ENCODE measurements around the gene COL6A3.

COL6A3 gene, protein sequence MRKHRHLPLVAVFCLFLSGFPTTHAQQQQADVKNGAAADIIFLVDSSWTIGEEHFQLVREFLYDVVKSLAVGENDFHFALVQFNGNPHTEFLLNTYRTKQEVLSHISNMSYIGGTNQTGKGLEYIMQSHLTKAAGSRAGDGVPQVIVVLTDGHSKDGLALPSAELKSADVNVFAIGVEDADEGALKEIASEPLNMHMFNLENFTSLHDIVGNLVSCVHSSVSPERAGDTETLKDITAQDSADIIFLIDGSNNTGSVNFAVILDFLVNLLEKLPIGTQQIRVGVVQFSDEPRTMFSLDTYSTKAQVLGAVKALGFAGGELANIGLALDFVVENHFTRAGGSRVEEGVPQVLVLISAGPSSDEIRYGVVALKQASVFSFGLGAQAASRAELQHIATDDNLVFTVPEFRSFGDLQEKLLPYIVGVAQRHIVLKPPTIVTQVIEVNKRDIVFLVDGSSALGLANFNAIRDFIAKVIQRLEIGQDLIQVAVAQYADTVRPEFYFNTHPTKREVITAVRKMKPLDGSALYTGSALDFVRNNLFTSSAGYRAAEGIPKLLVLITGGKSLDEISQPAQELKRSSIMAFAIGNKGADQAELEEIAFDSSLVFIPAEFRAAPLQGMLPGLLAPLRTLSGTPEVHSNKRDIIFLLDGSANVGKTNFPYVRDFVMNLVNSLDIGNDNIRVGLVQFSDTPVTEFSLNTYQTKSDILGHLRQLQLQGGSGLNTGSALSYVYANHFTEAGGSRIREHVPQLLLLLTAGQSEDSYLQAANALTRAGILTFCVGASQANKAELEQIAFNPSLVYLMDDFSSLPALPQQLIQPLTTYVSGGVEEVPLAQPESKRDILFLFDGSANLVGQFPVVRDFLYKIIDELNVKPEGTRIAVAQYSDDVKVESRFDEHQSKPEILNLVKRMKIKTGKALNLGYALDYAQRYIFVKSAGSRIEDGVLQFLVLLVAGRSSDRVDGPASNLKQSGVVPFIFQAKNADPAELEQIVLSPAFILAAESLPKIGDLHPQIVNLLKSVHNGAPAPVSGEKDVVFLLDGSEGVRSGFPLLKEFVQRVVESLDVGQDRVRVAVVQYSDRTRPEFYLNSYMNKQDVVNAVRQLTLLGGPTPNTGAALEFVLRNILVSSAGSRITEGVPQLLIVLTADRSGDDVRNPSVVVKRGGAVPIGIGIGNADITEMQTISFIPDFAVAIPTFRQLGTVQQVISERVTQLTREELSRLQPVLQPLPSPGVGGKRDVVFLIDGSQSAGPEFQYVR (N-terminal part only)

DNA sequence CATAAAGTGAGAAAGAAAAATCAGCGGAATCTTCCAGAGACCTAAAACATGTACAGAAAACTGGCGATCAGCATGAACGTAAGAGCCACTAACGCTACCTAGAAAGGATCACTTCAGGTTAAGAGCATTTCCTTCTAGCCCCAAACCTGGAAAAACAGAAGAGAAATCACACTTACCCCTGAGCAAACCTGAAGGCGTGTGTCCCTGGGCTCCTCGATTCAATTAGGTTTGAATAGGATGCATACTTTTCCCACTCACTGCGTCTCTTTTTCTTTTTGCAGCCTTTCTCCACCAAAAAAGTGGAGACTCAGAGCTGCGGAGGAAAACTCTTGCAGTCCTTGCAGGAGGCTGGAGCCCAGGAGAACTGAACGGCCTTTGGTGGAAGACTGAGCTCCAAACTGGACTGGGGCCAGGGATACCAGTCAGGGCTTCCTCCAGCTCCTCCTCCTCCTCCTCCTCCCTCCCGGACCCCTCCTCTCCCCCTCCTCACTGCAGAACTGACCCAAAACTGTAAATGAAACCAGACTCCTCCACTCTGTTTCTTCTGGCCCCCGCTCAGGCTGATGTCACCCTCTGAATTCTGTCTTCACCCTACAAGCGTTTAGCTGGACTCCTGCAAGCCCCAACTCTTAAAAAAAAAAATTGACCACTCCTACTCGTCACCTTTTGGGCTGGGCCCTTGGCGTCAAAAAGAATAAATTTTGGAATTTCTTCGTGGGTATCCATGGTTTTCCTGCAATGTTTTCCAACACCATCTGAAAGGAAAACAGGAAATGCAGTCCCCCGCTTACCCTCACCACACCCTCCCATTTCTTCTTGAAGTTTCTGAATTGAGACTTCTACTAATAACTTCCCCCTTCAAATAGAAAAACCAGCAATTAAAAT is at the start of gene COL6A3:
COL6A3 (minus strand) TSS at position 388 of the 885 bp plus-strand sequence. CDS start 17,347 bp downstream, outside the sequence.
- no peak for DNase-seq

DNA sequence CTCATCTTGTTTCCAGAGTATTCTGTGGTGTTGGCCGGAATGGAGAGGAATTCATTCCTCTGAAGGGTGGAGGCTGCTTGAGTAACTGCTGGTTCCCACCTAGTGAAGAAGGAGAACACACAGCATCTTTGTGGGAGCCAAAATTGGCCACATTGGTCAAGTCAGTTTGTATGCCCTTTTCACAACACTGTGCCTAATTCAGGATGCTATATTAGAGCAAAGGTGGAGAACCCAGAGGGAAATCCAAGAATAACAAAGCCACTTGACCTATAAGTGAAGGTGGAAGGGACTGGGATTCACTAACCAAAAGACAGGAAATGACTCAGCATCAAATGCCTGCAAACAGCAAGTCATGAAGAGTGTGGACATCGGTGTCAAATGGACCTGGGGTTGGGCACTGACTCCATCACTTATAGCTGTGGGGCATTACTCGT is 45.8 kb upstream of the COL6A3 start:
- DNase-seq: no peak

DNA sequence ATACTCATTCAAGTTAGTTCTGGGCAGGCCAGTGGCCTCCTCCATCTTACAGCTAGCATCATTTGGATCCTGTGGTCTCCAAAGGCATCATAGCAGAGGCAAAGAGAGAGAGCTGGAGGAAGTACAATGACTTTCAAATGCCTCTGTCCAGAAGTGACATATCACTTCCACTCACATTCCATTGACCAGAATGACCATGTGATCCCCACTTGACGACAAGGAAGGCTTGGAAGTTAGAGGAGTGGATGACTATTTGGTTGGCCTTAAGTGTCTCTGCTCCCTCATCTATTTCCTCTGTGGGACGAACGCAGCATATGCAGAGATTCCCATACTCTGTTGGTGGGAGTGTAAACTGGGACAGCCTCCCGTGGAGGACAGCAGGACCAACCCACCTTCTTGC is 45.3 kb upstream of the COL6A3 start:
- DNase-seq: no peak

DNA sequence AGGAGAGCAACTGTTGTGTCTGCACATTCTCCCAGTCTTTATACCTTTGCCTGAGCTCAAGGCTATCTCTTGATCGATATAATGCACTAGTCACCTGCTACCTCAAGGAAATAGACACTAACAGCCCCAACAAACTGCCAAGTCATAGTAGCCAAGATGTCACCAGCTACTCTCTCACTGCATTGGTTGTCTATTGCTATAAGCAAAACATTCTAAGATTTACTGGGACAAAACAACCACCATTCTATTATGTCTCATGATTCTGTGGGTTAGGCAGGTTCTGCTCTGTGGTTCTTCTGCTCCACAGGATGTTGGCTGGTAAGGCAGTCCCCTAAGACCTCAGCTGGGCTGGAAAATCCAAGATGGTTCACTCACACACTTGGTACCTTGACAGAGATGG is 44.6 kb upstream of the COL6A3 start:
- no peak for DNase-seq

DNA sequence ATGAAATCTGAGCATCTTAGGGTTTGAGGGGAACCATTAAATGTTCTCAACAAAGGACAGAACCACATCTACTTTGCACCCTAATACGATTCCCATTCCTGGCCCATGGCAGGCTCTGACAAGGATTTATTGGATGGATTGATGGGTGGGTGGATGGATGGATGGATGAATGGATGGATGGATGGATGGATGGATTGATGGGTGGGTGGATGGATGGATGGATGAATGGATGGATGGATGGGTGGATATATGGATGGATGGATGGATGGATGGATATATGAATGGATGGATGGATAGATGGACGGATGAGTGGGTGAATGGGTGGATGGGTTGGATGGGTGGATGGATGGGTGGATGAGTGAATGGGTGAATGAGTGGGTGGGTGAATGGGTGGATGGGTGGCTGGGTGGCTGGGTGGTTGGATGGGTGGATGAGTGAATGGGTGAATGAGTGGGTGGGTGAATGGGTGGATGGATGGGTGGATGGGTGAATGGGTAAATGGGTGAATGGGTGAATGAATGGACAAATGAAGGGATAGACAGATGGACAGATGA is 43.5 kb upstream of the COL6A3 start:
- DNase-seq: no peak

DNA sequence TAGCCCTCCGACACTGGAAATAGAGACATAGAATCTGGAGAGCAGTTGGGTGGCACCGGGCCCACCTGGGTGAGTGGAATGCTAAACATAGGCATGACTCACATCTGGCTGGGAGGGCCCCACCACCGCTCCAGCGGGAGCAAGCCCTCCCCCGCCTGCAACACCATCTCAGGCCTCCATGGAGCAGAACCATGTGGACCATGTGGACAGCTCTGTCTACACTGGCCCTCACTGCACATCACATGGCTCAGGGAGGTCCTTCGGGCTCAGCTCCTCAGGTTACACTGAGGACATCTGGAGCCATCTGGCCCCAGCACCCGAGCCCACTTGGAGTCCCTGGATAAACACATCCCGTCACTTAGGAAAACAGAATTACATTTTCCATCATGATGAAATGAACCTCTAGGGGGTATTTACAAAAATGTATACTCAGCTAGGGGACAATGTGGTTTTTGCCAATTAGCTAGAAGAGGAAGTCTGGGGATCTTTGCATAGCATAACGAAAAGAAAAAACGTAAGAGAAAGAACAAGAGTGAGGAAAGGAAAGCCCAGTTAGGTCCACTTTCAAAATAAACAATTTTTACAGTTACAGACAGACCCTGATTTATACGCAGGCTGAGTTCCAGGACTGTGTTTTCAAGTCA is 42.4 kb upstream of the COL6A3 start:
- DNase-seq: no peak

DNA sequence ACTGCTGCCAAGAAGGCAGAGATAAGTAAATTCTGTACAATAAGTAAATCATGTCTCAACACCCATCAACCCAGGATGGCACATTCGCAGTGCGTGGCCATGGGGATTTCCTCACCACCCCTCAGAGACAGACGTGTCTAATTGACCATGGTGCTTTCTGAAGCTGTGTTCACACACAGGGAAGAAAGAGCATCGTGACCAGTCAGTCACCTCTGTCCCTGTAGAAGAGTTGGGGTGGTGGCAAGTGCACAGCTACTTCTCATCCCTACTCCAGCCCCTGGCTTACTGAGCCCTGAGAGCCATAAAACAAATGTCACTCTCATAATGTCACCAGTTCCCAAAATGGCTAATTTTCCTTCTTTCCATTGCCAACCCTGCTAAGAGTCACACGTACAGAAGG is 41.8 kb upstream of the COL6A3 start:
- no peak for DNase-seq

DNA sequence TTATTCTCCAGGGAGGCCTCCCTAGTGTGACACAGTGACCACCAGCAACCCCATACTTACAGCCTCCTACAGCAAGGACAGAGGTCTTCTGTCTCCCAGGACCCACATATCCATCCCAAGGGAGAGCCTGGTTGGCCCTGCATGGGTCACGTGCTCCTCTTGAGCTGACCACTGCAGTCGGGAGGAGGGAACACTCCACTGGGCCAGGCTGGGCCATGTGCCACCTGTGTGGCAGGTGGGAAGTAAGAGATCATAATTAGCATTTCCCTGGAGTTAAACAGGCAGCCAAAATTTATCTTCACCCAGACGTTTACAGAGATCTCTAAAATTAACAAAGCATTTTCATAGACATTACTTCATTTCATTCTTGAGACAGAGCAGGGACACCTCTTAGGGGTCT is 39.7 kb upstream of the COL6A3 start:
- no peak for DNase-seq

DNA sequence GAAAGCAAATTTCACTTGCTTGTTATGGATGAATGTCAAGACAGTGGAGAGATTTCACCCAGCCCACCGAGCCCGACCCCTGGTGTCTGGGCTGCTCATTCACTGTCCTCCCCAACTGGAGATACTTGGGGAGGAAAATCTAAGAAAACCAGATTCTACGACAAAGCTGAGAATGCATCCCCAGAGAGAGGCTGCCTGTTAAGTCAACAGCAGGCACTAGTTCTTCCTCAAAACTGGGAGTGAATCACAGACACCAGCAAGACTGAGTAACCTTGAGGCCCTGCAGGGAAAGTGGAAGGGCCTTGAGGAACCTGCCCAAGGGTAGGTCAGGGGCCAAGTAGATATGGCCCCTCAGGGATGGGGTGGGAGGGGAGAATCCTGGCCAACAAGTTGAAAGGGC is 38.9 kb upstream of the COL6A3 start:
- DNase-seq: no peak

DNA sequence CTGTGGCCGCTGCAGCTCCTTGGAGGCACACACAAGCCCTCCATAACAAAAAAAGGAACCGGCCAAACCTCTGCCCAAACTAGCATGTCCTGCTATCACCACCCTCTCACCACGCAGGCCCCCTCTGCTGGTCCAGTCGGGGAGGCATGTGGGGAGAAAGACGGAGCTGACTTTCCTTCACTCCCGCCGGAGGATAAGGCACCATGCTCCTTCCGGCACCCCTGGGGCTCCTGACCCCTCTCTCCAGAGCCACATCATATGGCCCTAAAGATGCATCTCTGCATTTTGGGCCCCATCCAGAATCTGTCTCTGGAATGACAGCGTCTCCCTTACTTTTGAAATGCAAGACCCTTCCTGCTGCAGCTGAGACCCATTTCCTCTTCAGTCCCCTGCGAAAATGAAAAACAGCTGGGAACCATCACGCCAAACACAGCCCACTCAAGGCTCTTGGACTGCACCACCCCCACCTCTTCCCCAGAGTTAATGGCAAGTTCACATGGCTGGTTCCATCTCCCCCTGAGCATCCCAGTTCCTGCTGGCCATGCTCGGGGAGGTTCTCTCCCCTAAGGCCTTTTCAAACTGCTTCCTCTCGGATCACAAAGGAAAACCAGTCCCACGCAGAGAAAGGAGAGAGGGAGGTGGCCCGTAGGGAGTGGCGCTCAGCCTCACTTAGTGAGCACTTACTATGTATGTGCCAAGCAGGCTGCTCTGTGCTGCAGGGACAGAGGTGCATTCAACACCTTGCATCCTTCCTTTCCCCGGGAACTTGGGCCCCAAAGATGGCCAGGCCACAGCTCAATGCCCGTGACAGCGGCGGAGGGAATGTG is 37.9 kb upstream of the COL6A3 start:
- no peak for DNase-seq

DNA sequence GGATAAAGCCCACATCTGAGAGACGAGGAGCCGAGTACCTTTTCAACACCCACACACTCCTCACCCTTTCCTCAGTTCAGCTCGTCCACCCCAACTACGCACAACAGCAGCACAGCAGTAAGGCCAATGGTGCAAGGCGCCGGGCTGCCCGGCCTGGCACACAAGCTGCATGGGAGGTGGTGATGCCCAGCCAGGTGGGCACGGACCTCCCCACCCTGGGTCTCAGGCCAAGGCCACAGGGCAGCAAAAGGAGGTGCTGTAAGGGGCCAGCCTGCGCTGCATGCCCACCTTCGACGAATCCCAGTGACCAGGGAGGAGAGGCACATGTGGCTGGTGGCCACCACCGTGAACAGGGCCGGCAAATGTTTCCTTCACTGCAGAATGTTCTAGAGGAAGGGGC is 36.6 kb upstream of the COL6A3 start:
- no peak for DNase-seq

DNA sequence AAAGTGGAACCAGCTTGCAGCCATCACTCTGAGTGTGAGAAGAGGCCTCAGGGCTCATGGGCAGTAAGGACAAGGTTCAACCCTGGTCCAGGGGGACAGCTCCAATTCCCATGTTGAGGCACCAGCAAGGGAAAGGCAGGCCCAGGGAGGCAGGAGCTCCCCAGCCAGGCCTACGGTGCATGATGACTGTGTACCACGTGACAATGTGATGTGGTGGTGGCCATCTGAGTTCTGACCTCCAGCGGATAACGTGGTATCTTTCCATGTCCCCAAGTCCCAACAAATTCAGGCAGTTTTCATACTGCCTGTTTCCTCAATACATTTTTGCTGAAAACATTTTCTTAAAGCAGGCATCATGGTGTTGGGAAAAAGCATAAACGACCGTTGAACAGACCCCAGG is 36.1 kb upstream of the COL6A3 start:
- DNase-seq: no peak

DNA sequence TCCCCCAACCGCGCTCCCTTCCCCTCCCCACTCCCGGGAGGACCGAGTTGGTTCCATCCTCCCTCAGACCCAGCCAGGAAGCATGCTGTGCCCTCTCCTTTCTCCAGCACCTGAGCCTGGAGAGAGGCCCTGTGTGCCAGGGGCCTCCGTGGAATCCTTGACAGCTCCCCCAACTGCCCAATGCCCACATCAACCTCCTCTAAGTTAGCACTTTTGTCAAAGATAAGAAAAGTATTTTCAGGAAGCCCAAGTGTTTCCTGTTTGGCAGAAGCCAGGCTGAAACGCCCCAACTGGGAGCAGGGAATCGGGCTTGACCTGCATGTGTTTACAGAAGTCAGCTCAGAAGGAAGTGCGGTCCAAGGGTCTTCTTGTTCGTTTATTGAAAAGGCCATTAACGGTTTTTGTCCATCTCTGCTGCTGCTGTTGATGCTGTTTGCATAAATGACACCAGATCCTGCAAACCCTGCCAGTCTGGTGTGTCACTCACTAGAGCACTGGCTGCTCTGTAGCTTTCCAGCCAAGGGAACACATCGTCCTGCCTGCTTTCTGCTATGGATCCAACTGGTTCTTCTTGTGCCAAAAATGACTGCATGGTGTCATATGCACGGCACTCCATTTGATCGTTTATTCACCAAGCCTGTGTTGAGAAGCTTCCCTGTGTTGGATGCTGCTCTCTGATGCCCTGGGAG is 35.4 kb upstream of the COL6A3 start:
- DNase-seq: no peak

DNA sequence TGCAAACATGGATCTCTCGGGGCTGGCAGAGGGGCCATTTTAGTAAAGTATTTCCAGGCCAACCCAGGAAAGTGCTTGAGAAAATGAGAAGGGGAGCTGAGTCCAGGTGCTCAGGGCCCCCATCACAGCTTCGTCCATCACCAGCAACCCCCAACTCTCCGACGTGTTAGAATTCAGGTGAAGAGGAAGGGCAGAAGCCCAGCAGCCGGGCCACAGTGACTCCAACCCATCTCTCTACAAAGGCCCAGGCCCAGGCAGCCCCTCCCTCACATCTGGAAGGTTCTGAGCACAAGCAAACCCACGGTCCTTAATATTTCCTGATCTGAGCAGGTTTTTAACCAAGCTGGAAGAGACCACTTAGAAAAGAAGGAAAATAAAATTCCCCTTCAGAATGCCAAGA is 34.7 kb upstream of the COL6A3 start:
- DNase-seq: no peak

DNA sequence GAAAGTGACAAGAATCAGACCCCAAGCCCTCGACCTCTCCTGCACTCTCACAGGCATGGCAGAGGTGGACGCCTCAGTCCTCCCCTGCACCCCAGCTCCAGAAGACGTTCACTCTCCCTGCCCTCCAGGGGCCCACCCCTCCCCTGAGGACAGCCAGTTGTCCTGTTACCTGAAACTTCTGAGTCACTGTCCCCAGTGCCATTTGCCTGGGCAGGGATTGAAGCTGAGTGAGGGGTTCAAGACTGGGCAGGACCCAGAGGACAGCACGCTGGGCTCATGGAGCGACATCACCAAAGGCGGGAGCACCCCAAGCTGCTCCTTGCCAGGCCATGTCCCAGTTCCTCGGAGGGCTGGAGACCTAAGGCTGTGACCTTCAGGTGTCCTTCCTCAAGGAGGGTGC is 34.2 kb upstream of the COL6A3 start:
- DNase-seq: no peak

DNA sequence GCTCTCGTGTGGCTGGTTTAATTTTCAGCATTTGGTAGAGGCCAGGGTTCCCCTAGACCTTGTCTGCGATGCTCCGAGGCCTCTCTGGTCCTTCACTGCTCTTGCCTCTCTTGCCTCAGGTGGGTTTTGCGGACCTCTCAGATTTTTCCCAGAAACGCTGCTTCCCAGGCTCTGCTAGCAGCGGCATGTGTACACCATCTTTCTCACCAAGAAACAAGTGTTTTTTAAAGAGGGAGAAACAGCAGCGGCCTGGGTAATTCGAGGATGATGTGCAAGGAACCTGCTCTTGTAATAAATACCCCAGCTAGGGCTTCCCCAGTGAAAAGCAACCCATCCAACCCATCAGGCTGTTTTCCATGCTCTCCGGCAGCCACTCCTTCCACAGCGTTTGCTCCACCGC is 33.5 kb upstream of the COL6A3 start:
- DNase-seq: no peak

DNA sequence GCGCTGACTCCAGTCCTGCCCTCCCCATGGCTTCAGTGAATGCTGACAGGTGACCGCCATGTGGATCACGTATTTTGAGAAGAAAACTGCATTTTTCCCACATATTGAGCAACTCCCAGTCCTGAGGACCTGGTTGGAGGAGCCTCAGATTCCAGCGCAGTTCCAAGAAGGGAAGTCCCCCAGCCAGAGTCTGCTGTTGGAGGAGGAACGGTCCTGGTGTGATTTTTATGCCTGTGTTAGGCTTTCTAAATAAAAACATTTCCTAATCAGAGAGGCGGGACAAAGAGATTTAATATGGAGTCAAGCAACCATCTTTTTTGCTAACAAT is 32.3 kb upstream of the COL6A3 start:
- DNase-seq: no peak

DNA sequence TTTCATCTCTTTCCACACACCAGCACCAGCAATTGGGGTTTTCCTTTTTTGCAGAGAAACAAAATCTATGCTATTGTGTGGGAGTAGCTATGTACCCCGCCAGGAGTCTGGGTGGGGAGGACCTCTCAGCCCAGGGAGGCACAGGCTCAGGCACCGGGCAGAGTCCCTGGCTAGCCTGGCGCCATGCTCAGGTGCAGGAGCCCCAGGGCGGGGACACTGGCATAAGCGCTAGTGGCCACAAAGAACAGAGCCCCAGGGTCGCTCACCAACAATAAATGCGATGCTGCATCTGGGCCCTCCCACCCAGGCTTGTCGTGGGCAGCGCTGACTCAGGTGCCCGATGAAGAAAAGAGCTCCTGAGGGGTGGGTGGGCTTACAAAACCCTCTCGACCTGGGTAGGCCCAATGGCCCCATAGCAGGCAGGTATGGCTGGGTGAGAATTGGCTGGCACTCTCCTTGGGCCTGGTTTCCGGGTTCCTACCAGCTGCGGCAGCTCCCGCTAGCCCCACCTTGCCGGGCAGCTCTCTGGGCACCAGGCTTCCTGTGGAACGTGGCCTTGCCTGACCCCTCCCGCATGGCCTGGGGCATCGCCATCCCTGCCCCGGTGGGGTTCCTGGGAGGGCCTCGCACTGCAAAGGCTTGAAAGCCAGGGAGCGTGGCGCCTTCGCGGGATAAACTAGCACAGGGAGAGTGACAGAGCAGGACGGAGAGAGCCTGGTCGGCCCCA is 31.8 kb upstream of the COL6A3 start:
- no peak for DNase-seq

DNA sequence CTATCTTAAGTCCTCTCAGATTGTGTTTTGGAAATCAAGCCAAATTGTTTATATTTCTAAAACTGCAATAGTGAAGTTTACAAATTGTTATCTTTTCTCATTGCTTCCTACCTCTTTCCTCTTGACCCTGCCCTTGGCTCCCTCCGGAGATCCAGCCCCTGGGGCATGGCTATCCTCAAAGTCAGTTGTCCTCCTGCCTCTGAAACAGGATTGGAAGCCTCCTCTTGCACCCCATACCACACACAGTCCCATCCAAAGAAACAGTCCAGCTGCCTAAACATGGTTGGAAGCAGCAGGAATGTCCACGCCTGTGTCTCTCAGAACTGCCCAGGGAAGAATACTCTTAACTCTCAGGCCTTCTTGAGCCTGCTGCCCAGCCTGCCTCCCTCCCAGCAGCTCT is 30.1 kb upstream of the COL6A3 start:
- DNase-seq: no peak

Data from stimulated activated naive CD4-positive, alpha-beta T cell (primary cell).